GM12865 (cell line): ENCODE data around the gene VSTM4.

Source experiments
- DNase-seq: peaks from one replicate; pipeline ENCODE4 v3.0.0; 2010; ENCODE audit warnings: low read depth
- H3K4me3 ChIP-seq: 2 replicates; pipeline ENCODE4 v1.5.1; 2011; ENCODE audit warnings: mild to moderate bottlenecking, low read depth, low read length, control low read depth
- TF ChIP-seq, protein P1 (sequence below): IDR thresholded peaks from 2 replicates; pipeline ENCODE4 v1.5.1; 2011; ENCODE audit warnings: low read length, control low read depth, low read depth, inconsistent platforms; ENCODE audit not compliant: insufficient read depth; ENCODE audit errors: missing control alignments

Gene VSTM4

GRCh38 chr10:49112851-49113250 is 2.5 kb downstream of the VSTM4 start:
- no peak for DNase-seq
- TF ChIP-seq, protein P1, sequence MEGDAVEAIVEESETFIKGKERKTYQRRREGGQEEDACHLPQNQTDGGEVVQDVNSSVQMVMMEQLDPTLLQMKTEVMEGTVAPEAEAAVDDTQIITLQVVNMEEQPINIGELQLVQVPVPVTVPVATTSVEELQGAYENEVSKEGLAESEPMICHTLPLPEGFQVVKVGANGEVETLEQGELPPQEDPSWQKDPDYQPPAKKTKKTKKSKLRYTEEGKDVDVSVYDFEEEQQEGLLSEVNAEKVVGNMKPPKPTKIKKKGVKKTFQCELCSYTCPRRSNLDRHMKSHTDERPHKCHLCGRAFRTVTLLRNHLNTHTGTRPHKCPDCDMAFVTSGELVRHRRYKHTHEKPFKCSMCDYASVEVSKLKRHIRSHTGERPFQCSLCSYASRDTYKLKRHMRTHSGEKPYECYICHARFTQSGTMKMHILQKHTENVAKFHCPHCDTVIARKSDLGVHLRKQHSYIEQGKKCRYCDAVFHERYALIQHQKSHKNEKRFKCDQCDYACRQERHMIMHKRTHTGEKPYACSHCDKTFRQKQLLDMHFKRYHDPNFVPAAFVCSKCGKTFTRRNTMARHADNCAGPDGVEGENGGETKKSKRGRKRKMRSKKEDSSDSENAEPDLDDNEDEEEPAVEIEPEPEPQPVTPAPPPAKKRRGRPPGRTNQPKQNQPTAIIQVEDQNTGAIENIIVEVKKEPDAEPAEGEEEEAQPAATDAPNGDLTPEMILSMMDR, result no peak
- no peak overlapping the region for H3K4me3 ChIP-seq

DNA sequence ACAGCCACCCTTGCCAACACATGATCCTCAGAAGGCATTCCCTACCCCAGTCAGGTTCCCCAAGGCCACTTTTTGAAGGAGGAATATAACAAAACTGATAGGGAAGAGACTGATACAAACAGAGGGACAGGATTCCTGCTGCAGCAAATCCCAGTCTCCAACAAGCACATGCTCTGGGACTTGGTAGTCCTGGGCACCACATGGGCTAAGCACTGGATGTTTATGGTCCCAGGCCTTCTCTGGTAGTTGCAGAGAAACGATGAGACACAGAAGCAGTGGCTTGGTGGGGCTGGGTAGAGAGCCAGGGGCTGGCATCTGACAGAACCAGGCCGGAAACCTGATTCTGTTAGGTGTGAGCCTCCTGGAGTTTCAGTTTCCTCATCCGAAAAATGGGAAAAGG is 3.2 kb downstream of the VSTM4 start:
- no peak for DNase-seq
- no peak overlapping the region for H3K4me3 ChIP-seq
- TF ChIP-seq, protein P1, result no peak

GRCh38 chr10:49111320-49111698 is 4.0 kb downstream of the VSTM4 start:
- TF ChIP-seq, protein P1, result no peak
- no peak overlapping the region for H3K4me3 ChIP-seq
- DNase-seq, result no peak

DNA sequence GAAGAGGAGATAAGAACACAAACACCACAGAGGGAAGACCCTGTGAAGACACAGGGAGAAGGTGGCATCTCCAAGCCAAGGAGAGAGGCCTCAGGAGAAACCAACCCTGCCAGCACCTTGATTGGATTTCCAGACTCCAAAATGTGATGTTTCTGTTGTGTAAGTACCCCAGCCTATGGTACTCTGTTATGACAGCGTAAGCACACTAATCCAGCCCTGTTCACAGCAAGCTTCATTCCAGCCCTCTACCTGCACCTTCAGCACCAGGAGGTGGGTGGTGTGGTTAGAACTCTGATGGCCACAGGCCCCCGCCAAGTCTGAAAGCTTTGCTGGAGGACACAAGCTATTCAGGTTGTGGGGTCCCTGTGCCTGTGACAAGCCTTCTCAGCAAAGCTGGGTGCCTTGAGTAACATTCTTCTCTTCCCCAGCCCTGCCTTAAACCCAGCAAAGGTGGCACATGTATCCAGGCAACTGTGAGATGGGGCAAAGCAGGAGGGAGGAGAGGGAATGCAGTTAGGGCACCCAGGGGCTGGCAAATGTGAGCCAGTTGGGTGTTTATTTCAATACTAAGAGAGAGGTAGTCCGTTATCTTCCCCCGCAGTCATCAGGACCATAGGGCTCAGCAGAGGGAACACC is 4.5 kb downstream of the VSTM4 start:
- TF ChIP-seq, protein P1, result no peak
- no peak for DNase-seq
- no peak overlapping the region for H3K4me3 ChIP-seq

- no peak overlapping the region for H3K4me3 ChIP-seq
- DNase-seq, result no peak
- TF ChIP-seq, protein P1, result no peak
These were observed 5.5 kb downstream of the VSTM4 start for GRCh38 chr10:49109669-49110340.

DNA sequence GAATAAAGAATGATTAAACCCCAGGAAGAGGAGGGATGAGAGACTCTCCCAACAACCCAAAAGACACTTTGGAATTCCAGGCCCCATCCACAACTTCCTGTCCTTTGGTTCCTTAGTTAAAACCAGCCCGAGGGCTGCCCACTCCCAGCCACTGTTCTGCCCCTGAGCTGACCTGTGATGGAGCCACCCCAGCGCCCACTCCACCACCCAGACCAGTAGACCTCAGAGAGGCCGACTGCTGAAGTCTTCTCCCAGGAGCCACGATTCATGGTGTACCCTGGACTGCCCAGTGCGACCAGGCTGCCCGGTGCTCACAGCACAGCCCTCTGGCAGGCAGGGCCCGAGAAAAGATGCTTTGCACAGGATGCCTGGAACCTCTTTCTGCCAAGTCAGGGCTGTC is 6.7 kb downstream of the VSTM4 start:
- TF ChIP-seq, protein P1, result no peak
- DNase-seq, result no peak
- no peak overlapping the region for H3K4me3 ChIP-seq

DNA sequence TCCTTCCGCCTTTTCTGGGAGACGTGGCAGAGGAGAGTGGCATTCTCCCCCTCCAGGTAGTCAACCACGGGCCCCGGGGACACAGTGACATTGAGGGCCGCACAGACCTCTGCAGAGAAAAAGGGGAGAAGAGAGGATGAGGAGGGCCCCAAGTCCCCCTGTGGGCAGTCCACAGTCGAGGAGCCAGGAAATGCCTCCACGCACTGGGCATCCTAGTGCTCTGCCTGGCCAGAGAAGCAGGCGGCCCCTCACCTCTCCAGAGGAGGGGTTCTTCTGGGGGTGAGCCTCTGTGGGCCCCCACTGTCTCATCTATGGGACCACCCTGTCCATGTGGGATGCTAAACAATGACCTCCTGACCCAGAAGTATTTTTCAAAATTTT is 7.4 kb downstream of the VSTM4 start:
- TF ChIP-seq, protein P1, result no peak
- H3K4me3 ChIP-seq, result no peak overlapping the region
- no peak for DNase-seq
